GM13977 (cell line): Measurements from ENCODE around the gene ALDH3B2.
"Not testable (repeated sequence)": the region's sequence is repeated elsewhere in the genome, so short reads cannot be mapped to it uniquely, and the experiment has no call there.

Experiments
- DNase-seq: peaks from one replicate; pipeline ENCODE4 v3.0.0; 2012; ENCODE audit warnings: low spot score
- CTCF ChIP-seq: IDR thresholded peaks from 2 replicates; pipeline ENCODE4 v1.5.1; 2012; ENCODE audit warnings: mild to moderate bottlenecking, control low read depth; ENCODE audit not compliant: insufficient read depth; ENCODE audit errors: extremely low read depth, missing control alignments
- in situ Hi-C: fragments of 300-500 bp; cut with MboI; formaldehyde crosslinking; loops from one replicate; pipeline ENCODE4 v1.12.0; 2022; ENCODE audit warnings: low sequenced_read_pairs, low pct_unique_long_range_greater_than_20kb, mixed read lengths, inconsistent platforms; ENCODE audit not compliant: unreplicated experiment

Gene ALDH3B2

GRCh38 chr11:67695606-67696005 lies 21.2 kb upstream of the ALDH3B2 start:
- in situ Hi-C loops: no loop called here
- no peak for TF ChIP-seq CTCF
- no peak for DNase-seq

GRCh38 chr11:67694875-67695555 lies 20.6 kb upstream of the ALDH3B2 start:
- TF ChIP-seq CTCF: no peak
- no peak for DNase-seq
- in situ Hi-C loops: no loop called here

DNA sequence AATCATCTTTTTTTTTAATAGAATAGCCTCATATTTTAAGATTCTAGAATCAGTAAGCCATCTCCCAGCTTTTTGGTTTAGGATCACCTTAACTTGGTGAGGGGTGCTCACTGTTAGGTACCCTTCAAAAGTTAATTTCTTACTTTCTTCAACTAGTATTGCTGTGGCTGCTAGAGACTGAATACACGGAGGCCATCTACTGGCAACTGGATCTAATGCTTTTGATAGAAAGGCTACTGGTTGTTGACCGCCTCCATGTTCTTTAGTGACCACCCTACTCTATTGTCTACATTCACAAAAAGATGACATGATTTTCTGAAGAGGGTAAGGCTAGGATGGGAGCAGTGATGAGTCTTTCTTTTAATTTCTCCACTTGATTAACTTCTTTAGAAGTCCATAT lies 16.7 kb upstream of the ALDH3B2 start:
- no peak for DNase-seq
- in situ Hi-C loops: no loop called here
- peak; percentile 38 for TF ChIP-seq CTCF

DNA sequence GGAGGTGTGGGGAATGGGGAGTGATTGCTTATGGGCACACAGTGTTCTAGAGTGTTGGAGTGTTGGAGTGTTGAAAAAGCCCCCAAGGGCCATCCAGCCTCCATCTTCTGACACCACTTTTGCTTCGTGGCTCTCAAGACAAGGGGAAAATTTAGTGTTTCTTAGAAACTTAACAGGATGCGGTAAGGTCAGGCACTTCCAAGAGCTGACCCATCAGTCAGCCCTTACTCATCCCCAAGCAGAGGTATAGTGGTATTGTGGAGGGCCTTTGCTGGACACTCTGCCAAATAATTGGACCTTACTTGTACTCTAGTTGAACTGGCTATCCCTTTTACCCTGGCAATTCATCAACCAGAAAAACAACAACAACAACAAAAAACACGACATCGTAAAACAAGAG lies 14.8 kb upstream of the ALDH3B2 start:
- no peak for DNase-seq
- in situ Hi-C loops: no loop called here
- no peak for TF ChIP-seq CTCF

GRCh38 chr11:67687986-67688385 lies 13.6 kb upstream of the ALDH3B2 start:
- in situ Hi-C loops: no loop called here
- no peak for TF ChIP-seq CTCF
- no peak for DNase-seq

- DNase-seq, in situ Hi-C loops: not testable (repeated sequence)
These were observed 11.4 kb upstream of the ALDH3B2 start for GRCh38 chr11:67685641-67686332.

DNA sequence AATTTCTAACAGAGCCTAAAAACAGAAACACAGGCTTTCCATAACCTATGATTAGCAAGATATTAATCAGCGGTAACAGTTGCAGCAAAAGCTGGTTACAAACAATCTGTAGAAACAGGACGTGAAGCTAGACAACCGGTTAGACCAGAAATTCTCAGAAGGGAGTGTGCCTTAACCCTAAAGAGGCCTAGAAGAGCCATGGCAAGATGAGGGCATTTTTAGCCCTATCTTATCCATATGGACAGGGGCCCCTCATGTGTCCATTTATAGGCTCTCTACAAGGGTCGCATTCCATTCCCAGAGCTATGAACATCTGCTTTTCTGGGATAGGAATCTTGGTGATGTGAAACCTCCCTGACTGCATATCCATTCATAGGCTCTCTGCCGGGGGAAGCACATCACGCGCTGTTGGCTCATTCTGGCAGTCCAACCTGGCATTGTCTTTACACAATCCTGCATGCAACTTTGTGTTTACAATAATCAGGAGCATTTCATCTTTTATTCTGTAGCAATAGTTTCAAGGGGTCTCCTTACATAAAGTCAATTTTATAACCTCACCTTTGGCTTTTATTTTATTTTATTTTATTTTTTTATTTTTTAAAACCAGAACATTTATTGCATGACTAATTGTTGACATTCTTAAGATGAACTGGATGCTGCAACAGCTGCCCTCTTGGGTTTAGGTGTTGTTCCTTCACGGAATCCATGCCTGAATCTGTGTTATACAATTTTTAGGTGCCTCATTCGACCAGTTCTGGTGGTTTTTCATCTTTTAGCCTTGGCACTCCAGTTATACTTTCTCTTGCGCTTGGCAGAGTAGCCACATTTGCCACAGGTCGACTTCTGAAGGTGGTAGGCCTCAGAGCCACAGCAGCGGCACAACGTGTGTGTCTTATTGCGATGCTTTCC lies 8.0 kb upstream of the ALDH3B2 start:
- not testable (repeated sequence) for DNase-seq

More for the DNA sequence above, 8.0 kb upstream of the ALDH3B2 start:
- in situ Hi-C loops: not testable (repeated sequence)
